Neural cell (in vitro differentiated cells): ENCODE measurements around the gene SHMT1.

Source experiments
- EP300 ChIP-seq: fragments of 450-650 bp; conservative IDR thresholded peaks from 2 replicates; pipeline ENCODE4 v1.6.1; 2014; ENCODE audit warnings: antibody characterized with exemption, mild to moderate bottlenecking, moderate library complexity; ENCODE audit not compliant: poor library complexity, severe bottlenecking
- EZH2 ChIP-seq: fragments of 200-600, 300-800 bp; shearing (Covaris generic), sonication (generic); IDR thresholded peaks from 2 replicates; pipeline ENCODE4 v1.6.1; 2014; ENCODE audit warnings: antibody characterized with exemption, low read length, borderline replicate concordance, mild to moderate bottlenecking; ENCODE audit not compliant: insufficient read depth, poor library complexity, severe bottlenecking
- POLR2AphosphoS5 ChIP-seq: IDR thresholded peaks from 2 replicates; pipeline ENCODE4 v1.6.1; 2012
- TF ChIP-seq, protein P1 (sequence below): fragments of 450-650 bp; IDR thresholded peaks from 2 replicates; pipeline ENCODE4 v1.5.1; 2014; ENCODE audit warnings: antibody characterized with exemption, mild to moderate bottlenecking, moderate library complexity; ENCODE audit not compliant: poor library complexity, severe bottlenecking

DNA sequence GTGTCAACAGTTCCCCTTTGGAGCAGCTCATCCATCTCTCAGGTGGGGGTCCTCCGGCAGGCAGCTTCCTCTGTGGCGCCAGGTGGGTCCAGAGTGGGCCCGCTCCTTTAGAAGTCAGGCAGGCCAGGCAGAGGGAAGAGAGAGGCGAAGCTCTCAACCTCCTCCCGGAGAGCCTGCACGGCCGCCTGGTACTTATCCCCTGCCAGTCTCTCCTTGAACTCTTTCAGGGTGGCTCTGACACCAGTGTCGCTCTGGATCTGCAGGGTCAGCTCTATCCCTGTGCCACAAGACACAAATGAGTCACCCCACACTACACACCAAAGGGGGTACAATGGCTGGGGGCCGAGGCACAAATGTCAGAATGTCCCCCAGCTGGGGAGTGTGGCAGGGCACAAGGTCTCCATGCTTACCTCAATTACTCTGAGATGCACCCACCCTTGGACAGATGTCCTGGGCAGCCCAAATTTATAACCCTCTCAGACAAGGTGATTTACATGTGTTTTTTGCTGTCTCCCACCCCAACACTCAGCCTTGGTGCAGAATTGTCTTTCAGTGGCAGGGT lies 34.6 kb downstream of the SHMT1 start:
- TF ChIP-seq, protein P1, sequence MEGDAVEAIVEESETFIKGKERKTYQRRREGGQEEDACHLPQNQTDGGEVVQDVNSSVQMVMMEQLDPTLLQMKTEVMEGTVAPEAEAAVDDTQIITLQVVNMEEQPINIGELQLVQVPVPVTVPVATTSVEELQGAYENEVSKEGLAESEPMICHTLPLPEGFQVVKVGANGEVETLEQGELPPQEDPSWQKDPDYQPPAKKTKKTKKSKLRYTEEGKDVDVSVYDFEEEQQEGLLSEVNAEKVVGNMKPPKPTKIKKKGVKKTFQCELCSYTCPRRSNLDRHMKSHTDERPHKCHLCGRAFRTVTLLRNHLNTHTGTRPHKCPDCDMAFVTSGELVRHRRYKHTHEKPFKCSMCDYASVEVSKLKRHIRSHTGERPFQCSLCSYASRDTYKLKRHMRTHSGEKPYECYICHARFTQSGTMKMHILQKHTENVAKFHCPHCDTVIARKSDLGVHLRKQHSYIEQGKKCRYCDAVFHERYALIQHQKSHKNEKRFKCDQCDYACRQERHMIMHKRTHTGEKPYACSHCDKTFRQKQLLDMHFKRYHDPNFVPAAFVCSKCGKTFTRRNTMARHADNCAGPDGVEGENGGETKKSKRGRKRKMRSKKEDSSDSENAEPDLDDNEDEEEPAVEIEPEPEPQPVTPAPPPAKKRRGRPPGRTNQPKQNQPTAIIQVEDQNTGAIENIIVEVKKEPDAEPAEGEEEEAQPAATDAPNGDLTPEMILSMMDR, result no peak
- TF ChIP-seq EZH2 (no peak), EP300 (no peak), POLR2AphosphoS5 (no peak)
